Measurements from ENCODE around the gene ZBTB3. TPM values are rescaled to one million over a fixed set of nuclear protein-coding genes. Genes with fewer than 3 reads are reported as not detected.

ZBTB3 gene
- total RNA-seq, 2 experiments from 2014 or later = 2.3 to 3.5 TPM

DNA sequence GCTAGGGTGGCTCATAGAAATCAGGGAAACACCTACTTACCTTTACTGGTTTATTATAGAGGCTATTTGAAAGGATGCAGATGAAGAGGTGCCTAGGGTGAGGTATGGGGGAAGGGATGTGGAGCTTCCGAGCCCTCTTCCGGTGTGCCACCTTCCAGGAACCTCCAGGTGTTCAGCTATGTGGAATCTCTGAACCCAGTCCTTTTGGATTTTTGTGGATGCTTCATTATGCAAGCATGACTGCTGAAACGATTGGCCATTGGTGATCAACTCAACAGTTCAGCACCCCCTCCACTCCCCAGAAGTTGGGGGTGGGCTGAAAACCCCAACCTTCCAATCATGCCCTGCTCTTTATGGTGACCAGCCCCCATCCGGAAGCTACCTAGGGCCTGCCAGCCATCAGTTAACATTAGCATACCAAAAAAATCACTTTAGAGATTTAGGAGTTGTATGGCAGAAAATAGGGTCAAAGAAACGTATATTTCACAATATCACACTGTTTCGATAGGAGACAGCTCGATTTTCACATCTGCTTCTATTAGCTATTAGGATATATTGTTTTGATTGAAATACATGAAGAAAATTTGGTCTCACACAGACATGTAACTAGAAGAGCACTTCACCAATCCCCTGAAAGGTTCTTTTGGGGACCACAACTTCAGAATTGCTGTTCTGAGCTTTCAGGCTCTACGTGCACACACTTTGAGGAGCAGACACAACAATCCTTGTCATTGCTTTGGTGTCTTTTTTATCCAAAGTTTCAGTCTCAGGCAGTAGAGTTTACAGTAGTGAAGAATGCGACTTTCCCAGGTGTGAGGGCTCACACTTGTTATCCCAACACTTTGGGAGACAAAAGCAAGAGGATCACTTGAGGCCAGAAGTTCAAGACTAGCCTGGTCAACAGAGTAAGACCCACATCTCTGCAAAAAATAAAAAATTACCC is 4.2 kb upstream of the ZBTB3 start:
- TF ChIP-seq, protein P1, sequence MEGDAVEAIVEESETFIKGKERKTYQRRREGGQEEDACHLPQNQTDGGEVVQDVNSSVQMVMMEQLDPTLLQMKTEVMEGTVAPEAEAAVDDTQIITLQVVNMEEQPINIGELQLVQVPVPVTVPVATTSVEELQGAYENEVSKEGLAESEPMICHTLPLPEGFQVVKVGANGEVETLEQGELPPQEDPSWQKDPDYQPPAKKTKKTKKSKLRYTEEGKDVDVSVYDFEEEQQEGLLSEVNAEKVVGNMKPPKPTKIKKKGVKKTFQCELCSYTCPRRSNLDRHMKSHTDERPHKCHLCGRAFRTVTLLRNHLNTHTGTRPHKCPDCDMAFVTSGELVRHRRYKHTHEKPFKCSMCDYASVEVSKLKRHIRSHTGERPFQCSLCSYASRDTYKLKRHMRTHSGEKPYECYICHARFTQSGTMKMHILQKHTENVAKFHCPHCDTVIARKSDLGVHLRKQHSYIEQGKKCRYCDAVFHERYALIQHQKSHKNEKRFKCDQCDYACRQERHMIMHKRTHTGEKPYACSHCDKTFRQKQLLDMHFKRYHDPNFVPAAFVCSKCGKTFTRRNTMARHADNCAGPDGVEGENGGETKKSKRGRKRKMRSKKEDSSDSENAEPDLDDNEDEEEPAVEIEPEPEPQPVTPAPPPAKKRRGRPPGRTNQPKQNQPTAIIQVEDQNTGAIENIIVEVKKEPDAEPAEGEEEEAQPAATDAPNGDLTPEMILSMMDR (IDR thresholded peaks at IDR 0.05) = no peak
- no peak for DNase-seq
- H3K36me3 Mint-ChIP-seq (ENCODE audit: low read depth) = peaks cover 23% of the 10 kb centered on the region
- no peaks in the 10 kb centered on the region for H3K27me3 ChIP-seq (ENCODE audit: control insufficient read depth in 1 of 2, insufficient read depth in 2 of 2, low read length in 2 of 2)
- no peaks in the 10 kb centered on the region for H3K27me3 Mint-ChIP-seq
- no peak overlapping the region for H3K27ac ChIP-seq (ENCODE audit: low read depth in 1 of 2, low read length in 2 of 2)
- H3K27ac Mint-ChIP-seq = no peak overlapping the region
- intact Hi-C loops (cut with DNase I, micrococcal nuclease) = no loop called here
- no peak for ATAC-seq (ENCODE audit: poor library complexity)
- ChIA-PET CTCF (interaction anchor here (5.5 kb wide), 1 partner anchor 28 kb away, joined by 30 read pairs; the partner anchor contains the start of gene TMEM179B), POLR2A (interaction anchor here (0.9 kb wide), 1 partner anchor 29 kb away, joined by 3 read pairs; the partner anchor contains the start of gene TMEM179B)
- H3K4me1 ChIP-seq (ENCODE audit: insufficient read depth, low read length) = peaks cover 32% of the 10 kb centered on the region
- peaks cover 6% of the 10 kb centered on the region for H3K36me3 ChIP-seq (ENCODE audit: insufficient read depth, low read length)
- no peaks in the 10 kb centered on the region for H3K9me3 ChIP-seq (ENCODE audit: control insufficient read depth in 1 of 2, insufficient read depth in 1 of 2, low read length in 2 of 2)
- no peak overlapping the region for H3K4me3 Mint-ChIP-seq
- no peaks in the 10 kb centered on the region for H3K9me3 Mint-ChIP-seq
- H3K4me3 ChIP-seq (ENCODE audit: low read length) = no peak overlapping the region
- H3K4me1 Mint-ChIP-seq (ENCODE audit: low read depth) = peaks cover 32% of the 10 kb centered on the region

- Histone ChIP-seq H3K9me3 (ENCODE audit: control insufficient read depth in 1 of 2, insufficient read depth in 1 of 2, low read length in 2 of 2) (no peaks in the 10 kb centered on the region), H3K4me1 (ENCODE audit: insufficient read depth, low read length) (peaks cover 34% of the 10 kb centered on the region), H3K27ac (ENCODE audit: low read depth in 1 of 2, low read length in 2 of 2) (no peak overlapping the region), H3K36me3 (ENCODE audit: insufficient read depth, low read length) (peaks cover 19% of the 10 kb centered on the region), H3K4me3 (ENCODE audit: low read length) (no peak overlapping the region), H3K27me3 (ENCODE audit: control insufficient read depth in 1 of 2, insufficient read depth in 2 of 2, low read length in 2 of 2) (no peaks in the 10 kb centered on the region)
- ChIA-PET POLR2A (interaction anchor here (1.8 to 4.0 kb wide), 8 partner anchors 10 to 182 kb away, joined by 4 to 228 read pairs (median 42); partner anchors contain the start of genes EEF1G, HNRNPUL2, STX5 and TAF6L), CTCF (interaction anchor here (0.6 to 3.8 kb wide), 5 partner anchors 16 to 126 kb away, joined by 3 to 42 read pairs (median 4); partner anchors contain the start of genes SLC3A2, TAF6L and TMEM179B)
- Mint-ChIP-seq H3K27me3 (no peaks in the 10 kb centered on the region), H3K9me3 (no peaks in the 10 kb centered on the region), H3K27ac (no peak overlapping the region), H3K36me3 (ENCODE audit: low read depth) (peaks cover 13% of the 10 kb centered on the region), H3K4me3 (peak overlapping the region; percentile 61), H3K4me1 (ENCODE audit: low read depth) (peaks cover 27% of the 10 kb centered on the region)
- intact Hi-C loops (cut with DNase I, micrococcal nuclease) = loop anchor here in 1 of 2 experiments (2.0 kb wide), 1 partner anchor 26 kb away; the partner anchor contains the start of gene TTC9C
- DNase-seq = no peak
- TF ChIP-seq, protein P1 (IDR thresholded peaks at IDR 0.05) = no peak
- ATAC-seq (ENCODE audit: poor library complexity) = no peak
These were observed 1.2 kb upstream of the ZBTB3 start for GRCh38 chr11:62755086-62755615.

GRCh38 chr11:62752994-62753735 is 795 bp downstream of the ZBTB3 start:
- Histone ChIP-seq H3K27me3 (ENCODE audit: control insufficient read depth in 1 of 2, insufficient read depth in 2 of 2, low read length in 2 of 2) (no peaks in the 10 kb centered on the region), H3K9me3 (ENCODE audit: control insufficient read depth in 1 of 2, insufficient read depth in 1 of 2, low read length in 2 of 2) (no peaks in the 10 kb centered on the region), H3K36me3 (ENCODE audit: insufficient read depth, low read length) (peaks cover 25% of the 10 kb centered on the region), H3K4me1 (ENCODE audit: insufficient read depth, low read length) (peaks cover 41% of the 10 kb centered on the region), H3K4me3 (ENCODE audit: low read length) (peak overlapping the region; percentile 80), H3K27ac (ENCODE audit: low read depth in 1 of 2, low read length in 2 of 2) (peak overlapping the region; percentile 84 to 88)
- no peak for ATAC-seq (ENCODE audit: poor library complexity)
- peak overlapping the region; percentile 93 for H3K4me3 Mint-ChIP-seq
- CTCF ChIA-PET = interaction anchor here (0.9 to 3.8 kb wide), 6 partner anchors 9 to 128 kb away, joined by 3 to 42 read pairs (median 7); partner anchors contain the start of genes HNRNPUL2, SLC3A2, TAF6L and TMEM179B
- H3K4me1 Mint-ChIP-seq (ENCODE audit: low read depth) = peaks cover 37% of the 10 kb centered on the region
- peak in 1 of 14 experiments; percentile 38 for DNase-seq
- TF ChIP-seq, protein P1 (IDR thresholded peaks at IDR 0.05) = no peak
- no peaks in the 10 kb centered on the region for H3K9me3 Mint-ChIP-seq
- peak overlapping the region; percentile 89 for H3K27ac Mint-ChIP-seq
- POLR2A ChIA-PET = interaction anchor here (0.8 to 5.6 kb wide), 42 partner anchors 8 to 1564 kb away, joined by 3 to 228 read pairs (median 6); partner anchors contain the start of genes B3GAT3, C11orf98, CSKMT and EEF1G
- intact Hi-C loops (cut with DNase I, micrococcal nuclease) = loop anchor here (1.0 to 5.0 kb wide), 4 partner anchors 8 to 89 kb away; partner anchors contain the start of genes POLR2G (in 1 of the 2), TMEM179B (in 1 of the 2) and TTC9C (in 1 of the 2)
- H3K36me3 Mint-ChIP-seq (ENCODE audit: low read depth) = peaks cover 22% of the 10 kb centered on the region
- H3K27me3 Mint-ChIP-seq = no peaks in the 10 kb centered on the region

All from CD4-positive, alpha-beta T cell (primary cell).